Activated T-cell treated with anti-CD3 and anti-CD28 coated beads, Interleukin-2, amount 50 U/mL, for 72 hours (primary cell): ENCODE measurements around the gene FUT6. TPM values are rescaled to one million over a fixed set of nuclear protein-coding genes. Genes with fewer than 3 reads are reported as not detected.

Experiments used
- ATAC-seq, 2 donors: fragments of 150-1000 bp; cut with Tn5 transposase; replicated peaks in 1 of 2; 2 replicates each; pipeline ENCODE4 v1.10.0; 2021; ENCODE audit warnings: moderate library complexity in 2 of 2, mild to moderate bottlenecking in 1 of 2
- DNase-seq, 2 donors: peaks; one replicate each; pipeline ENCODE4 v3.0.0; 2021 to 2022; ENCODE audit warnings: mixed read lengths in 1 of 2
- H3K27ac Mint-ChIP-seq: one replicate; pipeline ENCODE4 v1.8.0; 2022; ENCODE audit warnings: mild to moderate bottlenecking, moderate library complexity, mixed read lengths
- H3K27me3 Mint-ChIP-seq: one replicate; pipeline ENCODE4 v1.8.0; 2022; ENCODE audit warnings: low read depth, mixed read lengths
- H3K36me3 Mint-ChIP-seq, 2 donors: one replicate each; pipeline ENCODE4 v1.8.0; 2022; ENCODE audit warnings: mixed read lengths in 2 of 2, mild to moderate bottlenecking in 1 of 2; ENCODE audit not compliant: insufficient read depth in 2 of 2
- H3K4me1 Mint-ChIP-seq: one replicate; pipeline ENCODE4 v1.8.0; 2022; ENCODE audit warnings: low read depth, mixed read lengths
- H3K4me3 Mint-ChIP-seq, 2 donors: one replicate each; pipeline ENCODE4 v1.8.0; 2022; ENCODE audit warnings: mild to moderate bottlenecking in 2 of 2, mixed read lengths in 2 of 2, moderate library complexity in 2 of 2
- H3K9me3 Mint-ChIP-seq, 2 donors: one replicate each; pipeline ENCODE4 v1.8.0; 2022; ENCODE audit warnings: mixed read lengths in 2 of 2
- total RNA-seq, 2 donors: library from RNA; stranded (reverse); gene quantifications; one replicate each; pipeline ENCODE4 v1.2.3, GENCODE V29; 2022

Gene FUT6
- total RNA-seq, 2 donors from 2014 or later, result 0.21 TPM; not detected in 1

GRCh38 chr19:5803441-5803751, 36.1 kb downstream of the FUT6 start:
- ATAC-seq (no peak), DNase-seq (no peak)
- Mint-ChIP-seq H3K27ac (no peak overlapping the region), H3K4me3 (peak overlapping the region; percentile 90 to 92), H3K36me3 (no peaks in the 10 kb centered on the region), H3K27me3 (peaks cover 42% of the 10 kb centered on the region), H3K4me1 (peaks cover 27% of the 10 kb centered on the region), H3K9me3 (no peaks in the 10 kb centered on the region)

GRCh38 chr19:5801796-5802619, 37.5 kb downstream of the FUT6 start:
- no peaks in the 10 kb centered on the region for H3K9me3 Mint-ChIP-seq
- H3K36me3 Mint-ChIP-seq, result no peaks in the 10 kb centered on the region
- no peak overlapping the region for H3K27ac Mint-ChIP-seq
- ATAC-seq (no peak), DNase-seq (no peak)
- H3K4me1 Mint-ChIP-seq, result peaks cover 27% of the 10 kb centered on the region
- peaks cover 39% of the 10 kb centered on the region for H3K27me3 Mint-ChIP-seq
- peak overlapping the region in 1 of 2 donors; percentile 74 for H3K4me3 Mint-ChIP-seq

GRCh38 chr19:5800361-5801270, 38.9 kb downstream of the FUT6 start:
- Mint-ChIP-seq H3K27ac (no peak overlapping the region), H3K4me1 (peaks cover 27% of the 10 kb centered on the region), H3K27me3 (peaks cover 35% of the 10 kb centered on the region), H3K4me3 (no peak overlapping the region), H3K9me3 (no peaks in the 10 kb centered on the region), H3K36me3 (no peaks in the 10 kb centered on the region)
- no peak for ATAC-seq
- no peak for DNase-seq

GRCh38 chr19:5799247-5800241, 40.0 kb downstream of the FUT6 start:
- DNase-seq (no peak), ATAC-seq (no peak)
- Mint-ChIP-seq H3K27ac (no peak overlapping the region), H3K9me3 (no peaks in the 10 kb centered on the region), H3K27me3 (peaks cover 35% of the 10 kb centered on the region), H3K4me1 (peaks cover 26% of the 10 kb centered on the region), H3K36me3 (no peaks in the 10 kb centered on the region), H3K4me3 (no peak overlapping the region)

GRCh38 chr19:5798244-5798643, 41.3 kb downstream of the FUT6 start:
- ATAC-seq, result no peak
- Mint-ChIP-seq H3K4me1 (peaks cover 19% of the 10 kb centered on the region), H3K27me3 (peaks cover 30% of the 10 kb centered on the region), H3K36me3 (no peaks in the 10 kb centered on the region), H3K9me3 (no peaks in the 10 kb centered on the region), H3K4me3 (no peak overlapping the region), H3K27ac (no peak overlapping the region)
- DNase-seq, result no peak

GRCh38 chr19:5795382-5795919, 44.1 kb downstream of the FUT6 start:
- DNase-seq, result no peak
- Mint-ChIP-seq H3K9me3 (no peaks in the 10 kb centered on the region), H3K4me3 (no peak overlapping the region), H3K36me3 (peaks cover 0 to 3% of the 10 kb centered on the region in 2 donors), H3K27ac (no peak overlapping the region), H3K4me1 (peaks cover 6% of the 10 kb centered on the region), H3K27me3 (peaks cover 15% of the 10 kb centered on the region)
- no peak for ATAC-seq

GRCh38 chr19:5793188-5793587, 46.3 kb downstream of the FUT6 start:
- H3K27ac Mint-ChIP-seq, result no peak overlapping the region
- H3K36me3 Mint-ChIP-seq, result peaks cover 6 to 10% of the 10 kb centered on the region in 2 donors

GRCh38 chr19:5792224-5792623, 47.3 kb downstream of the FUT6 start:
- H3K27ac Mint-ChIP-seq, result no peak overlapping the region
- H3K4me3 Mint-ChIP-seq, result no peak overlapping the region
- no peak for ATAC-seq

More at GRCh38 chr19:5793188-5793587, 46.3 kb downstream of the FUT6 start:
- H3K27me3 Mint-ChIP-seq, result no peaks in the 10 kb centered on the region
- H3K4me1 Mint-ChIP-seq, result peaks cover 21% of the 10 kb centered on the region
- H3K9me3 Mint-ChIP-seq, result no peaks in the 10 kb centered on the region
- DNase-seq (no peak), ATAC-seq (no peak)
- no peak overlapping the region for H3K4me3 Mint-ChIP-seq

GRCh38 chr19:5790559-5791520, 48.7 kb downstream of the FUT6 start, which contains the start of gene DUS3L:
DUS3L (minus strand) TSS chr19:5791163; CDS start chr19:5791141, 22 bp downstream.
- Mint-ChIP-seq H3K36me3 (peaks cover 13 to 17% of the 10 kb centered on the region in 2 donors), H3K4me3 (peak within 1 kb of the TSS; percentile 88 to 99), H3K27ac (peak within 1 kb of the TSS; percentile 97), H3K27me3 (no peaks in the 10 kb centered on the region), H3K9me3 (no peaks in the 10 kb centered on the region), H3K4me1 (peaks cover 22% of the 10 kb centered on the region)
- DNase-seq (peak; percentile 97 to 98), ATAC-seq (peak; percentile 96 to 97)

More at GRCh38 chr19:5792224-5792623, 47.3 kb downstream of the FUT6 start:
- H3K27me3 Mint-ChIP-seq, result no peaks in the 10 kb centered on the region
- H3K36me3 Mint-ChIP-seq, result peaks cover 6 to 12% of the 10 kb centered on the region in 2 donors
- DNase-seq, result no peak
- no peaks in the 10 kb centered on the region for H3K9me3 Mint-ChIP-seq
- H3K4me1 Mint-ChIP-seq, result peaks cover 22% of the 10 kb centered on the region

GRCh38 chr19:5789886-5790558, 49.5 kb downstream of the FUT6 start:
- H3K9me3 Mint-ChIP-seq, result no peaks in the 10 kb centered on the region
- H3K27me3 Mint-ChIP-seq, result no peaks in the 10 kb centered on the region
- H3K27ac Mint-ChIP-seq, result peak overlapping the region; percentile 97
- no peak for DNase-seq
- H3K4me1 Mint-ChIP-seq, result peaks cover 22% of the 10 kb centered on the region
- ATAC-seq, result no peak
- peaks cover 13 to 18% of the 10 kb centered on the region in 2 donors for H3K36me3 Mint-ChIP-seq
- H3K4me3 Mint-ChIP-seq, result peak overlapping the region; percentile 88 to 99

- Mint-ChIP-seq H3K4me3 (peak overlapping the region; percentile 88 to 99), H3K36me3 (peaks cover 13 to 18% of the 10 kb centered on the region in 2 donors), H3K9me3 (no peaks in the 10 kb centered on the region), H3K4me1 (peaks cover 22% of the 10 kb centered on the region), H3K27me3 (no peaks in the 10 kb centered on the region), H3K27ac (no peak overlapping the region)
- ATAC-seq (no peak), DNase-seq (no peak)
These were observed 50.1 kb downstream of the FUT6 start for GRCh38 chr19:5789351-5789761.
